Stimulated activated CD8-positive, alpha-beta memory T cell treated with anti-CD3 and anti-CD28 coated beads, Interleukin-7, amount 100 ng/mL, for 48 hours (primary cell): ENCODE data around the gene APOM.

Source experiments
- DNase-seq, 2 donors: peaks; one replicate each; pipeline ENCODE4 v3.0.0-alpha.2; 2020; ENCODE audit warnings: low read depth in 1 of 2; ENCODE audit errors: extremely low read depth in 1 of 2

Gene APOM

GRCh38 chr6:31654574-31655348 lies 933 bp upstream of the APOM start:
- no peak for DNase-seq

- peak in 1 of 2 donors; percentile 24 for DNase-seq
Measured at GRCh38 chr6:31657406-31658157, 1.9 kb downstream of the APOM start.

- DNase-seq = no peak
Measured at GRCh38 chr6:31658158-31658688, 2.5 kb downstream of the APOM start.

GRCh38 chr6:31658983-31659648 lies 3.4 kb downstream of the APOM start:
- DNase-seq = no peak

DNA sequence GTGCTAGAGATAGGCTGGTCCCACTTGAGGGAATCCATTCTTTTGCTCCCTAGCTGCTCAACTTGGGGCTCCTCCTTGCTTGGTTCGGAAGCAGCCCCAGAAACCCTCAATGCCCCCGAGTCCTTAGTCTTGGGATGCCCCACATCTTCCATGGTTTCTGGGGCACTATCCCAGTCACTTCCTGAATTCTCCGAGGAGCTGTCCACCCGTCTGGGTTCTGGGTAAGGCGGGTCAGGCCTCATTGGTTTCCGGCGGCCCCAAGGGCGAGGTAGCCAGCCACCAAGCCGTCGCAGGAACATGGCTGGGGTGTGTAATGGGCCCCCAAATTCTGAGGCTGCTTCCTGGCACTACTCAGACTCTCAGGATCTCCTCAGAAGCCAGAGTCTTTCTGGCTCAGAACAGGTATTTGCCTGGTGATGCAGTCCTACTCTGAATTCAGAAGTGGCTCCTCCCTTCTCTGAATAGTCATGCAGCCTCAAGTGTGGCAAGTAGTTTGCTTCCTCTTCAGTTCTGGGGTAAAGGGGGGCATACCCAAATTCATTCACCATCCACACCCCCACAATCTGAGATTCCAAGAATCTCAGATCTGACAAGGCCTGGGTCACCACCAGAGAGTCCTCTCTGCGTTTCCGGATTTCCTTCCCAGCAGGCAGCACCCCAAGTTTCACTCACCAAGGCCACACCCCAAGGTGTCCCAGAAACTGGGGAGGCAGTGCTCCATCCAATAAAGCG lies 4.1 kb downstream of the APOM start:
- DNase-seq = peak in 1 of 2 donors; percentile 18

- peak; percentile 63 to 74 for DNase-seq
Measured at GRCh38 chr6:31660381-31661261, 4.9 kb downstream of the APOM start, which contains the start of gene C6orf47. C6orf47 (minus strand) TSS chr6:31660778; CDS start chr6:31659947, 831 bp downstream.

DNA sequence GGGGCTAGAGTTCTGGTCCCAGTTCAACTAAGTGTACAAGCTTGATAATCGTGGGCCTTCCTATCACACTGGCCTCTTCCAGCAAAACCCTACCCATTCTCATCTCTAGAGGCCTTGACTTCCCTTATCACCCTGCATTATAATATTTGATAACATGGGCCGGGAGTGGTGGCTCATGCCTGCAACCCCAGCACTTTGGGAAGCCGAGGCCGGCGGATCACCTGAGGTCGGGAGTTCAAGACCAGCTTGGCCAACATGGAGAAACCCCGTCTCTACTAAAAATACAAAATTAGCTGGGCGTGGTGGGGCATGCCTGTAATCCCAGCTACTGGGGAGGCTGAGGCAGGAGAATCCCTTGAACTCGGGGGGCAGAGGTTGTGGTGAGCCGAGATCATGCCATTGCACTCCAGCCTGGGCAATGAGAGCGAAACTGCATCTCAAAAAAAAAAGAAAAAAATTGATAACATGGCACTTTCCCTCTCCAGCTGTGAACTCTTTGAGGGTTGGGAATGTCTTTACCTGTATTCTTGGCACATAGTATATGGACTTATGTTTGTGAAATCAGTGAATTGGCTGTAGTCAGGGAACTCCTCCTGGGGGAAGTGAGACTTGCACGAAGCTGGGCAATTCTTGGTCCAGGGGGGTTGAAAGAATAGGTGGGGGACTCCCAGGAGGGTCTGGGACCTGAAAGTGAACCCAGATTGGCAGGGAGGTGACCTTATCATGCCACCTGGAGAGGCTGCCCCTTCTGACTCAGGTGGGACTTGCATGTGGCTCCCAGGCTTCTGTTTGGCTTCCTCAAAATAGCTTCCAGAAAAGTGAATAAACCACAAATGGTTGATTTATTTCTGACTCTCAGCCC lies 5.8 kb downstream of the APOM start:
- DNase-seq = no peak

DNA sequence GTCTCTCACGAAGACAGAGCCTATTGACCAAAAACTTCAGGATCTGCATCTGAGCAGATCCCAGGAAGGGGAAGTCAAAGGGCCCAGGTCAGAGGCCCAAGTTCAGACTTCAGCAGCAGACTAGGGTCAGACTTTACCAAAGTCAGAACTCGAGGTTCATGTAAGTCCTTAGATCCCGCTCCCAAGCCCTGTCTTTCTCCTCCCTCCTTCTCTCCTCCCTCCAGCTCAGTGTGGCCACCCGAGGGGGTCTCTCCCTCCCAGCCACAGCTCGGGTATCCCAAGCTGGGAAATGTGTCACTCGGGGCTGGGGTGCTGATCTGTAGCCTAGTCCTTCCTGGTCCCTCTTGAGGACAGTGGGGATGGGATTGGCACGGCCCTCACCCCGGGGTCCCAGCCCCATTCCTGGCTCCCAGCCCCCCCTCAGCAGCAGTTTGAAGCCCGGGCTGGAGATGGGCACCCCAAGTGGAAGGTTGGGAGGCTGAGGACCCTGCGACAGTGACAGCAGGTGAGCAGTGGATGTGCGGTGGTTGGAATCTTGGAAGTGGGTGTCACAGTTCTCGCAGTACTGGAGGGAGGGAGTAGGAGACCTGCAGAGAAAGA lies 6.5 kb downstream of the APOM start:
- no peak for DNase-seq

DNA sequence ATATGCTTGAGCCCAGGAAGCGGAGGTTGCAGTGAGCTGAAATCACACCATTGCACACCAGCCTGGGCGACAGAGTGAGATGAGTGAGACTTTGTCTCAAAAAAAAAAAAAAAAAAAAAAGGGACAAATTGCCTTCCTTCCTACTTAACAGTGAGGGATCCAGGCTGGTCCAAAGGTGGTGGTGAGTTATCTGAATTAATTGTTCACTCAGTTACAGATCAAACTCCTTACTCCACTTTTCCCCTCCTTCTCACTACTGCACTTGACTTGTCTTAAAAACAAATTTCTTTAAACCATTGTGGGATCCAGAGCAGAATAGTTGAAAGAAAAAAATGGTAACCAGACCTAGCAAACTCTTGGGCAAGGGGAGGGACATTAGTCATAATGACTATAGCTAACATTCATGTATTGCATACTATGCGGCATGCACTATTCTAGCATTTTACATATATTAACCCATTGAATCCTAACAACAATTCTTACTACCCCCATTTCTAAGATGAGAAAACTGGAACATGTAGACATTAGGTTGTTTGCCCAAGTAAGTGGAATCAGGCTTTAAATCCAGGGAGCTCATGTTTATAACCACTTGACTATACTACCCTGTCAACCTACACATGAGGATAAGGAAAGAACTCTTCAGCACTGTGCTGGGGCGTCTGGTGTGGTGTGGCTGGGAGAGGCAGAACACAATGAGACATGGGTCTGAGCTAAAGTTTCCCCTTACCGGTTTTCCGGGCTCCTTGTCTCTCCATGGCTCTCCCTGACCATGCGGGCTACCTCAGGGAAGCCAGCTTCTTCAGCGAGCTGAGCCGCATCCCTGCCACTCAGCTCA lies 7.6 kb downstream of the APOM start:
- no peak for DNase-seq

DNA sequence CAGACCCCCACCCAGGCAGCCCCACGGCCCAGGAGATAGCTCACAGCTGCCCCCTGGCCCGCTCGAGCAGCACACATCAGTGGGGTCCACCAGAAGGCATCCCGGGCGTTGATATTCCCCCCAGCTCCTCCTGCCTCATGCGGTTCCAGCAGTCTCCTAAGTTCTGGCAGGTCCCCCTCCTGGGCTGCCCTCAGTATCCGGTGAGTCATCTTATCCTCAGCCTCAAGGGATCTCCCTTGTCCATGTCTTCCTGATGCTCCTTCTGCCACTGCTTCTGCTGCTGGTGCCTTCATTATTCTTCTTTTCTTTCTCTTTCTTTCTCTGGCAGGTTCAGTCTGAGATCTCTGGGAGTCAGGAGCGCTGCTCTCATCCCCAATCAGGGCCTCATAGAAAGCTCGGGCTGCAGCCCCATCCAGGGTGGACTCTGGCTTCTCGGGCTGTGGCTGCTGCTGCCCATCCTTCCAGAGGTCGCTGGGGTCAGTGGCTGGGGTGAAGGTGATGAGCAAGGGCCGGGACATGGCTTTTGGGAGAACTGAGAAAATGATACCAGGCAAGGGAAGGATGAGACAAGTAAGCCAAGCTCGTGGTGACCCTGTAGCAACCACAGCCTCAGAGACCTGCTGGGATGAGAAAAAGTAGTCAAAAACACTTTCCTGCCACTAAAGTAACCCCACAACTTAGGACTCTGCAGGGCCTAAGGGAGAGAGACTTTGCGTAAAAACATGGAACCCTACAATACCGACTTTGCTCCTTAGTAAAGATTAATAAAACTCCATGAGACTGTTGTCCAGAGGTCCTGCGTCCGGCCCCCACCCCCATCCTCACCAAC lies 8.5 kb downstream of the APOM start:
- no peak for DNase-seq

DNA sequence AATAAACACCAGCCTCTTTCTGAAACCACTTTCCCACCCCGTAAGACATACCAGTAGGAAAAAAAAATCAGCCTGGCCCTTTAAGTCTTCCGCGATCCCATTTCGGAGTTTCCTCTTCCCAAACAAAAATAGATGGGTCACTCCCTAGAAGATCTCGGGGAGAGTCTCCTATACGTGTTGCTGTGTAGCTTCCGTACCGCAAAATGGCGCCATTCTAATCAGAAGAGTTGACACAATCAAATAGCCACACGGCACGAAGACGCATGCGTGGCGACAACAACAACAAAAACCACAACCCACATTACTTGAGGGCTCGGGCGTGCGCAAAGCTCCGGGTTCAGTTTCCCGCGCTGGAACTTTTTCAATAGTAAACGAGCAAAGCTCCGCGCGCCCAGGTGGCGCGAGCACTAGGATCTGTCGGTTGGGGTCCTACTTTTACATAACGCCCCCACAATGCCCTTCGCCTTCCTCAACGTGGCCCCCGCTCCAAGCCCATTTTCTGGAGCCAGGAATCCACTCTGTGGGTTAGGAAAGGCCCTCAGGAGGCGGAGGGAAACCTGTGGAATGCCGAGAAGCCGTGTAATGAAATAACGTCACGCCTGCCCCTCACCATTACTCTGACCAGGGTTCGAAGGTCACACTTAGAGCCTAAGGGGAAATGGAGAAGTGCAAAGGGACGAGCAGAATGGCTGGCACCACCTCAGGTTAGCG lies 9.3 kb downstream of the APOM start, which contains the start of gene GPANK1:
TSS of gene GPANK1 (minus strand) at position 208 of the 711 bp plus-strand sequence. CDS start 519 bp downstream, outside the sequence.
- DNase-seq = peak; percentile 71 to 86

DNA sequence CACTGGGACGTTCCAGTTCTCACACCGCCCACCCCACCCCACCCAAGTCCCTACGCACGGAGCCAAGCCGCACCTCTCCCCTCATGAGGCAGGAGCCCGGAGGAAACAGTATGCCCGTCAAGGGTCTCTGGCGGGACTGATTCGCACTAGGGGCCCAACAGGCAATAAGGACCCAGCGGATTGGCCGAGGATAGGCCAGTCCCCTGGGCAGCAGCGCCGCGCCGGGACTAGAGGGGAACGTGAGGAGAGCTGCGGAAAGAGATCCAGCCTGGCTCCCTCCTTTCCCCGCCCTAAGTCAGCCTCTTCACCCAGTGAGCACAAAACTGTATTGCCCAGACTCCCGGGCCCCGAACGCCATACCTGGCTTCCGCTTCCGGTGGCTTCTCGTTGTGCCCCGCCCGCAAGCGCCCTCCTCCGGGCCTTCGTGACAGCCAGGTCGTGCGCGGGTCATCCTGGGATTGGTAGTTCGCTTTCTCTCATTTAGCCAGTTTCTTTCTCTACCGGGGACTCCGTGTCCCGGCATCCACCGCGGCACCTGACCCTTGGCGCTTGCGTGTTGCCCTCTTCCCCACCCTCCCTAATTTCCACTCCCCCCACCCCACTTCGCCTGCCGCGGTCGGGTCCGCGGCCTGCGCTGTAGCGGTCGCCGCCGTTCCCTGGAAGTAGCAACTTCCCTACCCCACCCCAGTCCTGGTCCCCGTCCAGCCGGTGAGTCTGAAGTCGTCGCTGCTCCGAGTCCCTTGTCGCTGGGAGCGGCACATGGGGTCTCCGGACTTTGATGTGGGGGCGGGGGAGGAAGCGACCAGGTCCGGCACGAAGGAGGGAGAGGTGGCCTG lies 10.0 kb downstream of the APOM start, which contains the start of gene CSNK2B:
TSS of gene CSNK2B (plus strand) at position 580 of the 836 bp plus-strand sequence. CDS start 752 bp downstream, outside the sequence.
- DNase-seq = peak; percentile 97 to 98

- no peak for DNase-seq
Measured at GRCh38 chr6:31666337-31666965, 10.8 kb downstream of the APOM start.

DNA sequence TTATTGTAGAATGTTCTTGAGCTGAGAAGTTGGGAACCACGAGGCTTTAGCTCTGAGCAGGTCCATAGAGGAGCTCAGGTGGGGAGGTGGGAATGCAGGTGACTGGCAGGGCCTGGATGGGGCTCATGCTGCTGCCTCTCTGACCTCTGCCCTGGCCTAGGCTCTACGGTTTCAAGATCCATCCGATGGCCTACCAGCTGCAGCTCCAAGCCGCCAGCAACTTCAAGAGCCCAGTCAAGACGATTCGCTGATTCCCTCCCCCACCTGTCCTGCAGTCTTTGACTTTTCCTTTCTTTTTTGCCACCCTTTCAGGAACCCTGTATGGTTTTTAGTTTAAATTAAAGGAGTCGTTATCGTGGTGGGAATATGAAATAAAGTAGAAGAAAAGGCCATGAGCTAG lies 14.0 kb downstream of the APOM start, which contains the start of gene LY6G5B:
TSS of gene LY6G5B (plus strand) at position 301 of the 400 bp plus-strand sequence. CDS start 975 bp downstream, outside the sequence.
- DNase-seq = no peak
